Thyroid gland (tissue), 4 donors: ENCODE results near the gene SCP2D1.

ENCODE experiments used
- CTCF ChIP-seq, 6 experiments: fragments of 200-600 bp in 3 of 6; fragments of 450-650 bp in 3 of 6; sonication (generic) in 3 of 6; IDR thresholded peaks; one replicate each; pipeline ENCODE4 v1.5.1; 2016 to 2019; ENCODE audit warnings: antibody characterized with exemption in 6 of 6, mild to moderate bottlenecking in 2 of 6, inconsistent platforms in 1 of 6, moderate library complexity in 1 of 6
- POLR2A ChIP-seq, 2 donors: fragments of 450-650 bp; IDR thresholded peaks; one replicate each; pipeline ENCODE4 v1.6.1; 2017; ENCODE audit warnings: antibody characterized with exemption in 2 of 2, mild to moderate bottlenecking in 2 of 2, moderate library complexity in 1 of 2

GRCh38 chr20:18832546-18833200, 19.1 kb downstream of the SCP2D1 start:
- no peak for TF ChIP-seq CTCF (IDR thresholded peaks at IDR 0.05)
- TF ChIP-seq POLR2A (IDR thresholded peaks at IDR 0.05) = no peak
